RPMI7951 (cell line): ENCODE data around the gene EHD1. TPM values are rescaled to one million over a fixed set of nuclear protein-coding genes. Genes with fewer than 3 reads are reported as not detected.

Source experiments
- total RNA-seq: library from RNA; depleted of rRNA; stranded (reverse); fragments of >200 nt; shearing (Covaris generic); gene quantifications from 2 replicates; pipeline ENCODE4 v1.2.3, GENCODE V29; 2014; rRNA removed

The EHD1 gene
- total RNA-seq, 1 experiment from 2014 or later, result 82.1 TPM

Other genes with a start within 250 kb of the EHD1 start
- 0.10 and 0.36 TPM in 2 replicates for gene NRXN2, start 155.4 kb downstream of the EHD1 start, total RNA-seq
- not detected in 2 replicates for gene RASGRP2, start 134.5 kb downstream of the EHD1 start, total RNA-seq
- gene PYGM, start 118.6 kb downstream of the EHD1 start, total RNA-seq, result not detected in 2 replicates
- 62.6 and 64.1 TPM in 2 replicates for gene SF1, start 100.1 kb downstream of the EHD1 start, total RNA-seq
- gene MAP4K2, start 75.4 kb downstream of the EHD1 start, total RNA-seq, result 13.9 and 16.1 TPM in 2 replicates
- gene MEN1, start 68.1 kb downstream of the EHD1 start, total RNA-seq, result 11.7 and 14.8 TPM in 2 replicates
- gene CDC42BPG, start 34.0 kb downstream of the EHD1 start, total RNA-seq, result 0.20 TPM in 1 of 2 replicates, not detected in the other
- gene ATG2A, start 38.6 kb upstream of the EHD1 start, total RNA-seq, result 6.6 and 7.2 TPM in 2 replicates
- 12.5 and 17.8 TPM in 2 replicates for gene PPP2R5B, start 46.1 kb upstream of the EHD1 start, total RNA-seq
- gene GPHA2, start 57.3 kb upstream of the EHD1 start, total RNA-seq, result not detected in 2 replicates
- not detected in 2 replicates for gene MAJIN, start 93.5 kb upstream of the EHD1 start, total RNA-seq
- gene BATF2, start 118.3 kb upstream of the EHD1 start, total RNA-seq, result 0.59 and 0.84 TPM in 2 replicates
- 166 and 176 TPM in 2 replicates for gene ARL2, start 135.5 kb upstream of the EHD1 start, total RNA-seq
- 25.8 and 27.0 TPM in 2 replicates for gene SNX15, start 148.8 kb upstream of the EHD1 start, total RNA-seq
- 18.9 and 21.0 TPM in 2 replicates for gene SAC3D1, start 162.6 kb upstream of the EHD1 start, total RNA-seq
- not detected in 2 replicates for gene NAALADL1, start 179.9 kb upstream of the EHD1 start, total RNA-seq
- 41.7 and 45.7 TPM in 2 replicates for gene CDCA5, start 205.4 kb upstream of the EHD1 start, total RNA-seq
- gene ZFPL1, start 205.6 kb upstream of the EHD1 start, total RNA-seq, result 58.3 and 65.6 TPM in 2 replicates
- 48.7 and 108 TPM in 2 replicates for gene VPS51, start 217.6 kb upstream of the EHD1 start, total RNA-seq
- gene TM7SF2, start 233.3 kb upstream of the EHD1 start, total RNA-seq, result 5.0 and 6.0 TPM in 2 replicates
- 7.6 and 10.2 TPM in 2 replicates for gene ZNHIT2, start 239.1 kb upstream of the EHD1 start, total RNA-seq
- 366 and 448 TPM in 2 replicates for gene FAU, start 243.5 kb upstream of the EHD1 start, total RNA-seq
- 50.6 and 69.5 TPM in 2 replicates for gene MRPL49, start 243.7 kb upstream of the EHD1 start, total RNA-seq